Stimulated activated CD8-positive, alpha-beta memory T cell treated with anti-CD3 and anti-CD28 coated beads, Interleukin-2, amount 100 ng/mL, for 48 hours (primary cell): ENCODE results near the gene USE1.

Experiments
- DNase-seq, 2 donors: peaks; one replicate each; pipeline ENCODE4 v3.0.0-alpha.2; 2020; ENCODE audit warnings: low read depth in 2 of 2

The USE1 gene

DNA sequence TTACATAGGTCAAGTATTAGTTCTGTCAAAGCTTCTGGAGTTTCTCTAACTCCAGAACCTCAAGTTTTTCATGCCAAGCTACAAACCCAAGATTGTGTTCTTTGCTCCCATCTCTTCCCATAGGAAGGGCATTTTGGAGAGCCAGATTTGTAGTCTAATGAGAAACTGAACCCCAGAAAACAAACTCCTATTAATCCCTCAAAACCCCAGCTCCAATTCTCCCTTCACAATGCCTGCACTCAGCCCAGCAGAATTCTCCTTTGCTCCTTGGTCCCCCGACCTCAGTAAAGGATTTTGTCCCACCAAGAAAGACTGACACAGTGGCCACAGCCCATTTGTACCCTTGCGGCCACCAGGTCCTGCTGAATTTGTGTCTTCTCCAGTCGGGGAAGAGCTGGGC is 41.0 kb downstream of the USE1 start:
- no peak for DNase-seq

DNA sequence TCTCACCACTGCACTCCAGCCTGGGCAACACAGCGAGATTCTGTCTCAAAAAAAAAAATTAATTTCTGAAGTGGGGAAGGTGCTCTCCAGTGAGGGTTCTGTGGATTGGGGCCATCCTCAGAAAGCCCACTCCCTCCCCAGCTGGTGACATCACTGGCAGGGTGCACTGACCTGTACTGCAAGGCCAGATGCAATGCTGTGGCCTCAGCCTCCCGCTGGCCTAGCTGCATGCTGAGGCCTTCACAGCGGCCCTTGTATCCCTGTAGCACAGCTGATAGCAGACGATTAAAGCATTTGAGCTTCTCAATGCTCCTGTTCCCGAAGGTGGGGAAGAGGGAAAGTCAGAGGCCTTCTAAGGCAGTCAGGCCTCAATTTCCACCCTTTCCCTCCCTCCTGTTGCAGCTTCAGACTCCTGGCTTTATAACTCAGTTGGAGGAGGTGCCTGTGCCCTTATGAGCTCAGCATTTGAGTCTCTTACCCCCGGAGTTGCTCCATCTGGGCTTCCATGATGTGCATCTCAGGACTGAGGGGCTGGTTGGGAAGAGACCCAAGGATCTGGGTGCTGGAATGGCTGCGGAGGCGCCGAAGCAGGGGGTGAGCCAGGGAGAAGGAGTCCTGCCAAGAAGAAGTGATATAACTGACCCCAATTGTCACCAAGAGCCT is 44.1 kb downstream of the USE1 start:
- no peak for DNase-seq

- no peak for DNase-seq
Observed at GRCh38 chr19:17259934-17260333, 44.8 kb downstream of the USE1 start.

- DNase-seq = peak; percentile 80 to 87
Observed at GRCh38 chr19:17260842-17261325, 45.7 kb downstream of the USE1 start.

DNA sequence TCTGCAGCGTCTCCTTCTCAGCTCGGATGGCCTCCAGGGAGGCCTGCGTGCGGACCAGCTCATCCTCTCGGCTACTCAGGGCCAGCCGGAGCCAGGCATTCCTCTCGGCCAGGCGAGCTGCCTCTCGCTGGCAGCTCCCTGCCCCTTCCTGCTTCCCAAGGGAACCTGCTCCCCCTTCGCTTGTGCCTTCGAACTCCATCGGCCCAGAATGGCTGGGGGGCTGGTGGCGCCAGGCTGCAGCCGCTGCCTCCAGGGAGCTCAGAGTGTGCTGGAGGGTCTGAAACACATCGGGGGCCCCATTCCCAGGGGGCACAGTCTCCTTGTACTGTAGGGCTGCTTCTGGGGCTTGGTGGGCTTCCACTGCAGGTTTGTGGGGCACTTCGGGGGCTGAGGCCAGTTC is 47.4 kb downstream of the USE1 start:
- no peak for DNase-seq

DNA sequence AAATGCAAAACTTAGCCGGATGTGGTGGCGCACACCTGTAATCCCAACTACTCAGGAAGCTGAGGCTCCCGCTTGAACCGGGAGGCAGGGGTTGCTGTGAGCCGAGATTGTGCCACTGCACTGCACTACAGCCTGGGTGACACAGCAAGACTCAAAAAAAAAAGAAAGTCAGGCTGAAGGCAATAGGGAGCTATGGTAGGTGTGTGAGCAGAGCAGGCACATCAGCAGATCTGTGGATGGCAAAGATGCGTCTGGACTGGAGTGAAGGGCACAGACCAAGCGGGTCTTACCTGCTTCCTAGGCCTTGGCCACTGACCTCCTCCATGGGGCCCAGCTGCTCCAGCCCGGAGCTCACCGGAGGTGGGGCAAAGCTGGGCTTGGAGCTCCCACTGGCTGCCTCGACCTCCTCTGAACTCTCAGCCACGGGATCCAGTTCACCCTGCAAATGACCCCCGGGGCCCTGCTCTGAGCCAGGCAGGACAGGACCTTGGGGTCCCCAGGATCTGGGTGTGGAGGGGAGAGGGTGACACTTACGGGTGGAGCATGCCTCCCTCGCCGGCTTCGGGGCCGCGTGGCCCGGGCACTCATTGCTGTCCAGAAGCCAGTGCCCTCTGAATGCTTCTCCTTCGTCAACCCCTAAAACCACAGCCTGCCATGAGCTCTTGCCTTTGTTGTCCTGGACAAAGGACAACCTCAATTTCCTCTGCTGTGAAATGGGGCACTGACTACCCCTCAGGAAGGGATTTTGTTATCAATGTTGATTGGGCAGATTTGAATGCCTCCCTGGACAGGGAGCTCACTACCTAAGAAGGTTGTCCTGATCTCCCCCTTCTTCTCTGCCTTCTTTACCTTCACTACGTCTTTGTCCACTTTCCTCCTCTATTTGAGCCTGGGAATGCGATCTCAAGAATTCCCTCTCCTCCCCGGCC is 48.8 kb downstream of the USE1 start:
- no peak for DNase-seq

DNA sequence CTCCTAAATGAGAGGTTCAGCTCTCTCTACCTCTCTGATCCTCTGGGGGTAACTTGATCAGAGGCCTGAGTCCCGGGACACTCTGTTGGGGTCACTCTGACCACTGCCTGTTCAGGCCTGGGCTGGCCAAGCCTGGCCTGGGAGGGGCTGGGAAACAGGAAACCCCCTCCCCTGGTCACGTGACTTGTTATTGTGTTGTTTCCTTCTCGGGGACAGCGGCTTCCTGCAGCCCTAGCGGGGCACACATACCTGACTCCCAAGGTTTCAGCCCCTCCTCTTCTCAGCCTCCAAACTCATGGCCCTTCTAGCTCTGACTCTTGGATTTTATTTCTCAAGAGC is 49.5 kb downstream of the USE1 start, which contains the start of gene USHBP1:
USHBP1 (minus strand) TSS at position 105 of the 339 bp plus-strand sequence. CDS start 446 bp downstream, outside the sequence.
- DNase-seq = no peak

DNA sequence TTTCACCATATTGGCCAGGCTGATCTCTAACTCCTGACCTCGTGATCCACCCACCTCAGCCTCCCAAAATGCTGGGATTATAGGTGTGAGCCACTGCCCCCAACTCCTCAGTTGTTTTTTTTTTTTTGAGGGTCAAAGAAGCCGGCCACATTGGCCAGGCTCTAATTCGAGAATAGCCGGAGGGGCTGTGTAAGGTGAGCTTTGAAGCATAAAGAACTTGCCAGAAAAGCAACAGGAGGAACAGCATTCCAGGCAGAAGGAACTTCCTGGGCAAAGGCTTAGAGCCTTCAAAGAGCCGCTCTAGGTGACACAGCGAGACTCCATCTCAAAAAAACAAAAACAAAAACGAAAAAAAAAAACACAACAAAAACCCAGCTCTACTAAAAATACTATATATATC is 50.9 kb downstream of the USE1 start:
- no peak for DNase-seq

DNA sequence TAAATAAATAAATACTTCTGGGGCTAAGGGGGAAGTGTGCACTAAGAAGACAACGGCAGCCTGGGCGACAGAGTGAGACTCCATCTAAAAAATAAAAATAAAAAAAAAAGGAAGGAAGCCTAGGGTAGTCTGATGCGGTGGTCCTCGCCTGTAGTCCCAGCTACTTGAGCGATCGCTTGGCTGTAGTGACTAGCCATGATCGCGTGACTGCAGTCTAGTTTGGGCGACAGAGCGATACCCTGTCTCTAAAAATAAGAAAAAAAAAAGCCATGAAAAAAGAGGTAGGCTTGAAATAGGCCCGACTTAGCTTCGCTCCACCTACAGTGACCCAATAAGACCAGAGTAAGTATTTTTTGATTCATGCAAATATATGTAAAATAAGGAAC is 51.4 kb downstream of the USE1 start:
- no peak for DNase-seq

GRCh38 chr19:17266975-17267788 is 52.0 kb downstream of the USE1 start, which contains the start of gene BABAM1:
TSS of gene BABAM1 (plus strand) at chr19:17267443. CDS start at chr19:17268807, 1,364 bp downstream.
- peak; percentile 85 to 88 for DNase-seq

GRCh38 chr19:17268754-17269153 is 53.6 kb downstream of the USE1 start:
- DNase-seq = no peak
